GM21367 (cell line): ENCODE data around the gene SALL4.
"Not testable (repeated sequence)": the region's sequence is repeated elsewhere in the genome, so short reads cannot be mapped to it uniquely, and the experiment has no call there.

Experiments
- ATAC-seq: cut with Tn5 transposase; IDR thresholded peaks from one replicate; pipeline ENCODE4 v1.9.1; 2021; ENCODE audit not compliant: unreplicated experiment

The SALL4 gene

DNA sequence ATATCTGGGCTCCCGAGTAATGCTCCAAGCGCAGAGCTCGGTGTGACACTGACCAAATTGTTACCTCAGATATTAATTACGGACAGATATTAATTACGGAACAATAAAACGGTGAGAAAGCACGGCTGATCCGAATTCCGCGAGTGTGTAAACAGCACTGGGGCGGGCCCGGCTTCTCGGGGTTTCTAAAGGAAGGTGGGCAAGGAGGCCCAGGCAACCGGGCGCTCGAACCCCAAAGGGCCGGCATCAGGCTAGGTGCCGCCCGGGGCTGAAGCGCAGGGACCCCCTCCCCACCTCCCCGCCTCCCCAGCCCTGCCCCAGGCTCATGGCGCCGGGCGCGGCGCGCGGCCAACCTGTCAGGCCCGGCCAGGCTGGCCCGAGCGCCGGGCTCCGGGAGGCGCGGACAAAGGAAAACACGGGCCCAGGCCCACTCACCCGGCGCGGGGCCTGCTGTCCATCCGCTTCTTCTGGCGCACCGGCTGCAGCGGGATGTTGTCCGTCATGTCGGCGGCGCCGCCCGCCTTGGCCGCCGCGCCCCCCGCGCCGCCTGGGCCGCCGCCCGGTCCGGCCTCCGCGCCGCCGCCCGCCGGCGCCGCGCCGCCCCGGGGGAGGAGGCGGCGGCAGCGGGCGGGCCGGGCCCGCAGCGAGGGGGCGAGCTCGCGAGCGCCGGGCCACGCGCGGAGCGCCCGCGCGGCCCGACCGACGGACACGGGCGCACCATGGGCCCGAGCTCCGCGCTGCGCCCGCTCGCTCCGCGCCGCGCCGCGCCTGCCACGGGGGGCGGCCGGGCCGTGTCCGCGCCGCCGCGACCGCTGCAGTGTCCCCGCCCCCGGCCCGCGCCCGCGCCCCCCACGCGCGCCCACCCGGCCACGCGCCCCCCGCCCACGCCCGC, 34.2 kb downstream of the SALL4 start, which contains the start of gene ATP9A:
TSS of gene ATP9A (minus strand) at position 524 of the 892 bp plus-strand sequence. CDS start at position 503, 21 bp downstream.
- ATAC-seq, result no peak

GRCh38 chr20:51766994-51767866, 35.1 kb downstream of the SALL4 start:
- no peak for ATAC-seq

GRCh38 chr20:51765381-51765780, 36.9 kb downstream of the SALL4 start:
- not testable (repeated sequence) for ATAC-seq

GRCh38 chr20:51763965-51764602, 38.2 kb downstream of the SALL4 start:
- no peak for ATAC-seq

- no peak for ATAC-seq
Measured at GRCh38 chr20:51760905-51761546, 41.3 kb downstream of the SALL4 start.

GRCh38 chr20:51759769-51760510, 42.4 kb downstream of the SALL4 start:
- no peak for ATAC-seq

DNA sequence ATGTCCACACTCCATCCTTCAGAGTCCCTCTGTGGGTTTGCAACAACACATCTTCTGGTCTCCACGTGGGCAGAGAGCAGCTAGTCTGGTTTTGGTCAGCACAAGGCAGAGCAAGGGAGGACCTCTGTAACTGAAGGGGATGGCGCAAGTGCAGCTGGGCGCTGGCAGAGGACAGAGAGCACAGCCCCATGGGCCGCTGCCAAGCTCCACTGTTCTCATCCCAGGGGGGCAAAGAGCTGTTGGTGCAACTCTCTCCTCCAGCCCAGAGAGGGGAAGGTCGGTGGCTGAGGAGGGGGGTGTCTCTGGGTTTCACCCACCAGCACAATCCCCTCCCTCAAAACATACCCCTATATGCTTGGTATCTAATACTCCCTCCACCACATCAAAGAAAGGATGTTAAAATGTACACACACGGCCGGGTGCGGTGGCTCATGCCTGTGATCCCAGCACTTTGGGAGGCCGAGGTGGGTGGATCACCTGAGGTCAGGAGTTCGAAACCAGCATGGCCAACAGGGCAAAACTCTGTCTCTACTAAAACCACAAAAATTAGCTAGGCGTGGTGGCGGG, 43.3 kb downstream of the SALL4 start:
- ATAC-seq, result no peak

- no peak for ATAC-seq
Measured at GRCh38 chr20:51757226-51757625, 45.1 kb downstream of the SALL4 start.

DNA sequence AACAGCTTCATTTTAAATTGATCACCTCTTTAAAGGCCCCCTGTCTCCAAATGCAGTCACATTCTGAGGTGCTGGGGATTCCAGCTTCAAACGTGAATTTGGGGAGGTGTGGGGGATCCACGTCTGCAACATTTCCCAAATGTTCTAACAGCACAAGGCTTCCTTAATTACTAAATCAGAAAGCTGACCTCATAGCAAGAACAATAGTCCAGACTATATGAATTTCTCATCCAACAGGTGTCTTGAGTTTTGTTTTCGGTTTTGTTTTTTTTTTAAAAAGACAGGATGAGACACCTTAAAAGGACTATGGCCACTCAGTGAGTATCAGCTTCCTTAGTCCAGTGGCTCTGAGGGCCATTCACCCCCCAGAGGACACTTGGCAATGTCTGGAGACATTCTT, 45.7 kb downstream of the SALL4 start:
- no peak for ATAC-seq

DNA sequence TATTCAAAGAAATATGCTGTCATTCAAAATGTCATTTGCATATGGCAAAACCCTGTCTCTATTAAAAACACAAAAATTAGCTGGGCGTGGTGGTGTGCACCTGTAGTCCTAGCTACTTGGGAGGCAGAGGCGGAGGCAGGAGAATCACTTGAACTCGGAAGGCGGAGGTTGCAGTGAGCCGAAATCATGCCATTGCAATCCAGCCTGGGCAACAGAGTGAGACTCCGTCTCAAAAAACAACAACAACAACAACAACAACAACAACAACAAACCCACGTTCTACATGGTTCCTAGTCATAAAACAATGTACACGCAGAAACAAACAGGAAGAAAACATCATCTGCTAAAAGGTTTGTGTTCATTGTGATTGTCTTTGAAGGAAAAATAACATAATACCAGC, 49.1 kb downstream of the SALL4 start:
- ATAC-seq, result not testable (repeated sequence)

DNA sequence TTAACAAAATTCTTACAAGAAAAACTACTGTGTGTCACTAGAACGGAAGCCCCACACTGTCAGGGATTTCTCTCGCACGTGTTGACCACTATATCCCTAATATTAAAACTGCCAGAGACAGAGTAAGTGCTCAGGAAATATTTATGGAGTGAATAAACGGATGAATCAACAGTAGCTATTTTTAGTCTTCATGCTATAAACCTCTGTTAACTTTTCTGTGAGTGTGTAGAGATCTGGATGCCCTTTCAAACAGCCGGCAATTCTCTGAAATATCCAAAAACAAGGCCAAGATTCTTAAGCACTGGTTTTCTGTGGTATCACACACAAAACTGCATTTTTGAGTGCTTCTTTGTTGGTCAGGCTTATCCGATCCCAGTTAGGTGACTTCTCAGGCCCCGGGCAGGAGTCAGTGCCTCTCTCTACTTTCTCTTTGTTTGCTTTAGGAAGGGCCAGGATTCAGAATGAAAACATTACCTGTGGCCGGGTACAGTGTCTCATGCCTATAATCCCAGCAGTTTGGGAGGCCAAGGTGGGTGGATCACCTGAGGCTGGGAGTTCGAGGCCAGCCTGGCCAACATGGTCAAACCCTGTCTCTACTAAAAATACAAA, 49.9 kb downstream of the SALL4 start:
- no peak for ATAC-seq

DNA sequence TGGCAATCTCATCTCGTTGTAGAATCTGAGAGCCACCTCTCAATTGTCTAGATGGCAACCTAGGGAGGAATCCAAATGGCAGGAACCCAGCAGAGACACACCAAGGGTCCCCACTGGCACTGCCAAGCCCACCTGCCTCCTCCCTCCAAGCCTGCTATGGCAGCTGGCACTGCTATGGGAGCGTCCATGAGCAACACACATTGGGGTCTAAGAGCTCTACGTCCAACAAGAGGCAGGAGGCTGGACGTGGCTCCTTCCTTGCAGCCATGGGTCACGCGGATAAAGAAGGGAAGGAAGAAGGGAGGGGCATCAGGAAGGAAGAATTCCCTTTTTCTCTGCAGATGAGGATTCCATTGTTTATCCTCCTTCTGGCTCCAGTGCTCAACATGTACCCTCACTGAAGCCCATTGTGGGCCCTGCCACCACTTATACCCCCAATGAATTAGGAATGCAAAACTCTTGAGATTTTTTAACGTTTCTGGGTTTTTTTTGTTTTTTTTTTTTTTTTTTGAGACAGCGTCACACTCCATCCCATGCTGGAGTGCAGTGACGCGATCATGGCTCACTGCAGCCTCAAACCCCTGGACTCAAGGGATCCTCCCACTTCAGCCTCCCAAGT, 51.4 kb downstream of the SALL4 start:
- no peak for ATAC-seq

- ATAC-seq, result no peak
Measured at GRCh38 chr20:51750037-51750769, 52.1 kb downstream of the SALL4 start.

DNA sequence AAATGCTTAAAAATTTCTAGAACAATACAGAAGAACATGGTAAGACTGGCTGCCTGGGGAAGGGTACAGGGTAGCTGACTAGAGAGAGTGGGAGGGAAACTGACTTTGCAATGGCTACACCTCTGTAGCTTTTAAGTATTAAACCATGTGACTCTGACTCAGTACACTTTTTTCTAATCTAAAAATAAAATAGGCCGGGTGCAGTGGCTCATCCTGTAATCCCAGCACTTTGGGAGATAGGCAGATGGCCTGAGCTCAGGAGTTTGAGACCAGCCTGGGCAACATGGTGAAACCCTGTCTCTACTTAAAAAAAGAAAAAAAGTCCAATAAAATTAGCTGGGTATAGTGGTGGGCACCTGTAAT, 52.7 kb downstream of the SALL4 start:
- ATAC-seq, result no peak

- no peak for ATAC-seq
Measured at GRCh38 chr20:51747182-51747911, 55.0 kb downstream of the SALL4 start.

GRCh38 chr20:51745804-51746203, 56.5 kb downstream of the SALL4 start:
- ATAC-seq, result no peak

- no peak for ATAC-seq
Measured at GRCh38 chr20:51740838-51741237, 61.5 kb downstream of the SALL4 start.

DNA sequence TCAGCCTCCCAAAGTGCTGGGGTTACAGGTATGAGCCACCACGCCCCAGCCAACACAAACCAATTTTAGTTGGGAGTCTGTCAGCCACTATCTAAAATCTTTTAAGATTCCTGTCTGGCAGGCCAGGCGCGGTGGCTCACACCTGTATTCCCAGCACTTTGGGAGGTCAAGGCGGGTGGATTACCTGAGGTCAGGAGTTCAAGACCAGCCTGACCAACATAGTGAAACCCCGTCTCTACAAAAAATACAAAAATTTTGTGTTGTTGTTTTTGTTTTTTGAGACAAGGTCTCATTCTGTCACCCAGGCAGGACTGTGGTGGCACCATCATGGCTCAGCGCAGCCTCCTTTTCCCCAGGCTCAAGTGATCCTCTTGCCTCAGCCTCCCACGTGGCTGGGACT, 62.0 kb downstream of the SALL4 start:
- ATAC-seq, result not testable (repeated sequence)
